Gastrocnemius medialis (tissue), 4 donors: ENCODE results near the gene POPDC2.

Source experiments
- POLR2A ChIP-seq, 2 donors: fragments of 450-650 bp; IDR thresholded peaks; one replicate each; pipeline ENCODE4 v1.6.1; 2017; ENCODE audit warnings: antibody characterized with exemption in 2 of 2, mild to moderate bottlenecking in 2 of 2, moderate library complexity in 2 of 2
- TF ChIP-seq, protein P1 (sequence below), 5 experiments: fragments of 450-650 bp in 3 of 5; fragments of 200-600 bp in 2 of 5; sonication (generic) in 2 of 5; IDR thresholded peaks in 4 of 5; conservative IDR thresholded peaks in 1 of 5; 1 replicate in 4 of 5; 2 replicates in 1 of 5; pipeline ENCODE4 v1.5.1; 2016 to 2019; ENCODE audit warnings: antibody characterized with exemption in 5 of 5, mild to moderate bottlenecking in 3 of 5, moderate library complexity in 3 of 5

DNA sequence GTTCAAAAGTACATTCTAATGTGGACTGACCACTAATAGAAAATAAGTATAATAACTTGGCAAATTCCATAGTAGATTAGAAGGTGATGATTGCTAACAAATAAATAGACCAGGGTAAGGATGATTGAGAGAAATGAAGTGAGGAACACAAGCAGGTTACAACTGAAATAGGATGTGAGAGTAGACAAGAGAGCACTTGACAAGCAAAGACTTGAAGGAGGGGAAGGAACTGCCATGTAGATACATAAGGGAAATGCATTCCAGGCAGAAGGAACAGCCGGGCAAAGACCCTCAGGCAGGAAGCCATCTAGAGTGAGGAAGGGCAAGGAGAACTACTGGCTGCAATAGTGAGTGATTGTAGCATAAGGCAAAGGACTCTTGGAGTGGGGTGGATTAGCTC, 57.7 kb downstream of the POPDC2 start:
- TF ChIP-seq, protein P1, sequence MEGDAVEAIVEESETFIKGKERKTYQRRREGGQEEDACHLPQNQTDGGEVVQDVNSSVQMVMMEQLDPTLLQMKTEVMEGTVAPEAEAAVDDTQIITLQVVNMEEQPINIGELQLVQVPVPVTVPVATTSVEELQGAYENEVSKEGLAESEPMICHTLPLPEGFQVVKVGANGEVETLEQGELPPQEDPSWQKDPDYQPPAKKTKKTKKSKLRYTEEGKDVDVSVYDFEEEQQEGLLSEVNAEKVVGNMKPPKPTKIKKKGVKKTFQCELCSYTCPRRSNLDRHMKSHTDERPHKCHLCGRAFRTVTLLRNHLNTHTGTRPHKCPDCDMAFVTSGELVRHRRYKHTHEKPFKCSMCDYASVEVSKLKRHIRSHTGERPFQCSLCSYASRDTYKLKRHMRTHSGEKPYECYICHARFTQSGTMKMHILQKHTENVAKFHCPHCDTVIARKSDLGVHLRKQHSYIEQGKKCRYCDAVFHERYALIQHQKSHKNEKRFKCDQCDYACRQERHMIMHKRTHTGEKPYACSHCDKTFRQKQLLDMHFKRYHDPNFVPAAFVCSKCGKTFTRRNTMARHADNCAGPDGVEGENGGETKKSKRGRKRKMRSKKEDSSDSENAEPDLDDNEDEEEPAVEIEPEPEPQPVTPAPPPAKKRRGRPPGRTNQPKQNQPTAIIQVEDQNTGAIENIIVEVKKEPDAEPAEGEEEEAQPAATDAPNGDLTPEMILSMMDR (IDR thresholded peaks at IDR 0.05 in 4 of 5, conservative IDR thresholded peaks at IDR 0.05 in 1 of 5) = no peak
- TF ChIP-seq POLR2A (IDR thresholded peaks at IDR 0.05) = no peak
